OCI-M1 (cell line): ENCODE data around the gene NAA15.
"Not testable (repeated sequence)": the region's sequence is repeated elsewhere in the genome, so short reads cannot be mapped to it uniquely, and the experiment has no call there.

Source experiments
- DNase-seq: peaks from one replicate; lab custom pipeline; 2025; lab: John Stamatoyannopoulos, UW

NAA15 gene

DNA sequence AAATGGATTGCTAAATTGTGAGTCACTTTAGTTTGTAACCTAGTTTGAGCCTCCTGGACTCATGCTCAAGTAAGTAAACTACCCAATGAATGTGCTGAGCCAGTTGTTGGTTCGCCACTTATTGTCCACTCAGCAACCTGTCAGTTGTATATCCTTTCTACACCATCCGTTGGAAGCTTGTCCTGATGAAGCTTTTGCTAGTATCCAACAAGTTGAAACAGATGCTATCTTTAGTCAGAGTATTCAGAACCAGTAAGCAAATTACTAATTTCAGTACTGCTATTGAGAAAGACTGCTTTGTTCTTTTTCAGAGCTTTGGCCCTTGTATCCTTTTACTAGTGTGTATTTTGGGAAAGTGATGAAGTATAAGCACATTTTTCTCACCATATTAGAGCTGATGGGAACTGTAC lies 4.3 kb upstream of the NAA15 start:
- DNase-seq, result peak; percentile 48

DNA sequence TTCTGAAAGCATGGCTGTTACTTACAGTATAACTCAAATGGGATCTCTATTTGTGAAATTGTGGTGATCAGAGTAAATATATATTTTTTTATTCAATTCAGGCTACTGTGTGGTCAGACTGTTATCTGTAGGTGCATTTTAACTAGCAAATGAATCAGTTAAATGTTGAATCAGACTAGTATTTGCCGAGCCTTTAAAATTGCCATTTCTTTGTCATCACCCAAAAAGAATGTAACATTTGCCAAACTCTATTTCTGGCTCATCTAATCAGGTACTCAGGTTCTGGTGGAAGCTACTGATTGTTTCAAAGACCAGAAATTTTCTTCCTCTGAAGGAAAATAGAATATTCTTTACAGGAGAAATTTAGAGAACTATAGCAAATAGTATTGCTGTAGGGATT lies 1.8 kb upstream of the NAA15 start:
- peak; percentile 60 for DNase-seq

DNA sequence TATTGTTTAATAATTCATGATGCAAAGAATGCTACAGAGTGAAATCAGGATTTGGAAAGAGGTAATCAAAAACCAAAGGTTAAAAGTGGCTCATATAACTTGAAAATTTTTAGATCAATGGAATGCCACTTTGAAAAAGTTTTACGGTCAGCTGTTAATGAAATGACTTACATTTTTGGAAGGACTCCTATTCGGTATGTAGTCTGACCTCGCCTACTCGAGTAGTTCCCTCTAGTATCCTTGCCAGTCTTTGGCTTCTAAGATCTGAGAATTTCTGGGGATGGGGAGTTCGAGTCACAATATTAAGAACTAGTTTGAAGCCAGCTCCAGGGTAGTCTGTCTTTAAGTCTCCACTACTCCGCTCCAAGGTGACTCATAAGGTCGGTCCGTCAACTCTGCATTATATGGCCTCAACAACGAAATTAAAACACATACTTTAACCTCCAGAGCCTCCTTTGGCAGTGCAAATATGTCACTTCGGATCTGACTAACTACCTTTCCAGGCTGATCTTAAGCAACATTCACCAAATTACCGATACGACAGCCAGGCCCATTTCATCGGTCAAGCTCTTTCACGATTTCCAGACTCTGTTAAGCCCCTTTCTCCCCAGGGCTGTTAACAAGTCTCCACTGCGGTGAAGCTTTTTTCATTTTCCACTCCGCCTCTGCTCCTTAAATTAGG lies 733 bp upstream of the NAA15 start:
- peak; percentile 88 for DNase-seq

DNA sequence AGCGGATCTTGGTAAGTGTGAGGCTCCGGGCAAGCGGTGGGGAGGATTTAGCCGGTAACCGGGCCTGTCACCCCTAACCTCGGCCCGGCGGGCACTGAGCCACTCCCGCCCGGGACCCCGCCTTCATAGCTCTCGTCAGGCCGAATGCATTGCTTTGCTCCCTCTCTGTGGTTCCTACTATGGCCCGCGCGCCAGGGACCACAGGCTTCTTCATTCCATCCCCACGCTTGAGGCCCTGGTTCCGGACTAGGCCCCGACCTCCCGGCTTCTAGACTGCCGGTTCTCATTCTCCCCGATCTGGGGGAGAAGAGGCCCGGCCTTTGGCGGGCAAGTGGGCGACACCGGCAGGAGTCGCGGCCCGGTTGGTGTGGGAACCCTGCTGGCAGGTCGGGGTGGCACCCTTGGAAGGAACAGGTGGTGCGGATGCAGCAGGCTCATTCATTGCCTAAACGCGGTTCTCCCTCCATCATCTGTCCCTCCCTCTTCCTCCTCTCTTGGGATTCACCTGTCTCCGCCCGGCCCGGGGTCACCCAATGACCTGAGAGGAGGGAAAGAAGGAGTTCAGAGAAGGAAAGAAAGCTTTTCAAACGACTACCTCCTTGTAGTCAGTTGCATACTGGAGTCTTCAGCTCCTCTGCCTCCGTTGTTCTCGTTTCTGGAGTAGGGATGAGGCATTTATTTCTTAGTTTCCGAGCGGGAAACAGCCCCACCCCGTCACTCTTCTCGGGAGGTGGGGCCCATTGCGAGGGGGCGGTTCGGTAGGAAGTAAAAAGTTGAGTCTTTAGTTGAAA lies 711 bp downstream of the NAA15 start, which contains the start of gene NDUFC1:
Gene NDUFC1 (minus strand): TSS at position 657 of the 791 bp plus-strand sequence. CDS start 6,679 bp downstream, outside the sequence.
- peak; percentile 84 for DNase-seq

DNA sequence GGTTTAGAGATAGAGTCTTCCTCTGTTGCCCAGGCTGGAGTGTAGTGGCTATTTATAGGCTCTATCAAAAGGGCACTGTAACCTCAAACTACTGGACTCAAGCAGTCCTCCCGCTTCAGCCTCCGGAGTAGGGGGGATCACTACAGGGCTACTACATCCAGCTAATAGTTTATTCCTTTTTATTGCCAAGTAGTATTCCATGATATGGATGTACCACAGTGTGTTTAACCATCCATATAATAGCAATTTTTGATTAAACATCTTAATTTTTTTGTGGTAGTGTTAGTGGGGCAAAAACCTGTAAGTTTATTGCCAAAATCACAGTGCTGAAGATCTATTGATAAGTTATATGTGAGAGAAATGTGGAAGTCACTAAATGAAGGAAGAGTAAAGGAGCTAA lies 3.6 kb downstream of the NAA15 start:
- no peak for DNase-seq

DNA sequence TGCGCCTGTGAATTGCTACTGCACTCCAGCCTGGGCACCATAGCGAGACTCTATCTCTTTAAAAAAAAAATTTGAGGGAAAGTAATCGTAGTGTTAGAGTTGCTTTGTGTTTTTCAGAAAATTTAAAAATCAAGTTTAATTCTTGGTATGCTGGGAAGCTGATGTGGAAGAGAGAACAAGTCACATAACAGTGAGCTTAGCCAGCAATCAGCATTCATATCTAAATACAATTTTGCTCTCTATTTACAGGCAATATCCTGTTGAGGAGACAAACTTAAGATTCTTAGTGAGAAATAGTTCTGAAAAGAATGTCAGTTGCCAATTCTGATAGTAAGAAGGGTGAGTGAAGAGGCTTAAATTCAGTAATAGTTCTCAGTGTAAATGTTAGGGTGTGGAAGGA lies 10.6 kb downstream of the NAA15 start:
- no peak for DNase-seq

DNA sequence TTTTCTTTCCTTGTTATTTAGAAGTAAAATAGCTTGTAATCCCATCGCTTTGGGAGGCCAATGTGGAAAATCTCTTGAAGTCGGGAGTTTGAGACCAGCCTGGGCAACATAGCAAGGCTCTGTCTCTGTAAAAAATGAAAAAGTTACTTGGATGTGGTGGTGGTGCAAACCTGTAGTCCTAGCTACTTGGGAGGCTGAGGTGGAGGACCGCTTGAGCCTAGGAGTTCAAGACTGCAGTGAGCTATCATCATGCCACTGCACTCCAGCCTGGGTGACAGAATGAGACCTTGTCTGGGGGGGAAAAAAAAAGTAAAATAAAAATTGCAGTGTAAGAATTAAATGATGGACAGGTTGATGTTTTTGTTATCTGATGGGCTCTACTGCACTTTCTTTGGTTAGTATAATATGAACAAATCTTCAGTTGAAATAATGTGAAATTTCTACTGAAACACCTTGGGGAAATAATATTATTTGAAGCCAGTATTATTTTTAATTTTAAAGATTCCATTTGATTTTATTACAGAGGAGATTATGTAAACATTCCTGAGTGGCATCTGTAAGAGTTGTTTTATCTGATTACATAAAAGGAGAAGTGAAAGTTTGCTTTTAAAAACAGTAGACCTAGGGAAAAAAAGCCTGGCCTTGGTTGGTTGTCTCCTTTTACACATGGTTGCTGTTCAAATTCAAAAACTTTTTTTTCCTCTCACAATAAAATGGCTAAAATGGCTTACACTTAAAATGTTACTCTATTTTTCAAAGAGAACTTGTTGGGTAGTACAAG lies 11.4 kb downstream of the NAA15 start:
- peak; percentile 85 for DNase-seq

DNA sequence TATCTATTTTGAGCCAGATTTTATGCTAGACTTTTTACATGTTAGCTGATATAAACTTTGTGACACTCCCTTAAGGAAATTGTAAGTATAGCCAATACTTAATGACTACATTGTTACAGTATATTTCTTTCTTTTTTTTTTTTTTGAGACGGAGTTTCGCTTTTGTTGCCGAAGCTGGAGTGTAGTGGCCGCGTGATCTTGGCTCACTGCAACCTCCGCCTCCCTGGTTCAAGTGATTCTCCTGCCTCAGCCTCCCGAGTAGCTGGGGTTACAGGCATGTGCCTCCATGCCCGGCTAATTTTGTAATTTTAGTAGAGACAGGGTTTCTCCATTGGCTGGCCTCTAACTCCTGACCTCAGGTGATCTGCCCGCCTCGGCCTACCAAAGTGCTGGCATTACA lies 12.1 kb downstream of the NAA15 start:
- not testable (repeated sequence) for DNase-seq

DNA sequence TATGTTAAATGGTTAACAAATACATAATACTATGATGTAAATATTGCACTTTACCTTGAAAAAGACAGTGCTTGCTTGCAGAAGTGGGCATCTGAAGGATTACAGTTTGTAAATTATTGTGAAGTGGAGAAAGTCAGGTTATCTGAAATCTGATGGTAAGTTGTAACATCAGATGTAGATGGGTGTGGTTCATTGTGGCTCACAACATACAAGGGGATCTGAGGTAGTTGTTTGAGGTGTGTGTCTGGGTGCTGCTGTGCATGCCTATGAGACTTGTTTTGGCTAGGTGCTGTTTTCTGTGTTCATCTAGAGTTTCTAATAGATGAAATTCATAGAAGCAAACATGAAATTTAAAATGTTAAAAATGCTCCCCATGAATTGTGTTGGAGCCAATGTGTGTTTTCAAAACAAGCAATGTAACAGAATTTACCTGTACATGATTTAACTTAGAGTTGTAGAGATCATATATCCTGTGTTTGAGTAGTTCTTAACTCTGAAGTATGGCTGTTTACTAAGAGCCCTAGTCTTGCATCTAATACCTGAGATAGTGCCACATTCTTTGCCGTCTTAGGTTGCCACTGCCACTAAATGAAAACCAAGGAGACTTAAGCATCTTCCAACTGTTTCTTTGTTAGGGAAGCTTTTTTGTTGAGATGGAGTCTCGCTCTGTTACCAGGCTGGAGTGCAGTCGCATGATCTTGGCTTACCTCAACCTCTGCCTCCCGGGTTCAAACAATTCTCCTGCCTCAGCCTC lies 12.9 kb downstream of the NAA15 start:
- DNase-seq, result no peak

DNA sequence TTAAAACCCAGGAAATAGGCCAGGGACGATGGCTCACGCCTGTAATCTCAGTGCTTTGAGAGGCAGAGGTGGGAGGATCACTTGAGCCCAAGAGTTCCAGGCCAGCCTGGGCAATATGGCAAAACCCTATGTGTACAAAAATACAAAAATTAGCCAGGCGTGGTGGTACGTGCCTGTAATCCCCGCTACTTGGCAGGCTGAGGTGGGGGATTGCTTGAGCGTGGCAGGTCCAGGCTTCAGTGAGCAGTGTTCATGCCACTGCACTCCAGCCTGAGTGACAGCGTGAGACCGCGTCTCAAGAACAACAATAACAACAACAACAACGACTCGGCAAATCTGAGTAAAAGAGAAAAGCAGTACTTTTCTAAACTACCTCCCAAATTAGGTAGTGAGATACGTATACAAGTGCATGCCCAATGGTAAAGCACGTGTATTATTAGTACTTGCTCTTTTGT lies 13.9 kb downstream of the NAA15 start:
- peak; percentile 62 for DNase-seq

DNA sequence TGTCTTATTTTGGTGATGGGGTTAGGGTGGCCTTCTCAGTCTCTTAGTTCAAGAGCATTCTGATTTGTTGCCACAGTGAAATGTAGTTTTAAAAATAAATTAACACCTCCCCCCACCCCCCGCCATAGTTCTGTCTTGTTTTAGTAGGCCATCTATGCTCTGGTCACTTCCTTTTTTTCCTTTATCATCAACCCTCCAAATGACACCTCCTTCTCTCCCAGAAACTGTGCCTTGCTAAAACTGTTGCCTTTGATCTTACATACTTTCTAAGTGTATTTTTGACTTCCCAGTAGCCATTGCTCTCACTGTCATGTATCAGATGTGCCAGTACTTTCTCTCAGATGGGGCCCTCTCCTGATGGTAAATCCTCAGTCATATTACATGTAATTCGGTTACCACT lies 15.4 kb downstream of the NAA15 start:
- peak; percentile 94 for DNase-seq

DNA sequence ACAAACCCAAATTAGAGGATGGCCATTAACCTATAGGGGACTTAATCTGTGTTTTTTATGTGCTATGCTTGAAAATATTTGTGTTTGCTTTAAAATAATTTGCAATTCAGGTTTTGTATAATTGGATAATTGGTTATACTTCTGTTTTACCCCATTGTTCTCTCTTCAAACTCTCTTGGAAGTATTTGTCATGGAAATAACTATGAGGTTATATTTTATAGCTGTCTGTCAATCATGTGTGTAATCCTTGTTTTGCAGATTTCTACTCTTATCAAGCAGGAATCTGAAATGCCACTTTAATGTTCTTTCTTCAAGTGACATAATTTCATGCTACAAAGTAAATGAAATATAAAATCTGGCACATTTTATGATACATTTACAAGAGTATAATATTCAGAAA lies 16.3 kb downstream of the NAA15 start:
- DNase-seq, result no peak

DNA sequence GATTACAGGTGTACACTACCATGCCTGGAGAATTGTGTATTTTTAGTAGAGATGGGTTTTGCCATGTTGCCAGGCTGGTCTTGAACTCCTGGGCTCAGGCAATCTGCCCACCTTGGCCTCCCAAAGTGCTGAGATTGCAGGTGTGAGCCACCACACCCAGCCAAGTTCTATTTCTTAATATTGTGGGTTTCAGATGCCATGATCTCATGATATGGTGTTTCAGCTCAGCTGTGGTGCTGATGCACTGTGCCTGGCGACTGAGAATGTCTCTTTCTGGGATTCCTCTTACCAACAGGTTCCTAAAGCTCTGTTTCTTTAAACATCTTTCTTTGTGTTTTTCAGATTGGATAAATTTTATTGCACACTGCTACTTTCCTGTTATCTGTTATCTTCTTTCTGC lies 18.3 kb downstream of the NAA15 start:
- no peak for DNase-seq

DNA sequence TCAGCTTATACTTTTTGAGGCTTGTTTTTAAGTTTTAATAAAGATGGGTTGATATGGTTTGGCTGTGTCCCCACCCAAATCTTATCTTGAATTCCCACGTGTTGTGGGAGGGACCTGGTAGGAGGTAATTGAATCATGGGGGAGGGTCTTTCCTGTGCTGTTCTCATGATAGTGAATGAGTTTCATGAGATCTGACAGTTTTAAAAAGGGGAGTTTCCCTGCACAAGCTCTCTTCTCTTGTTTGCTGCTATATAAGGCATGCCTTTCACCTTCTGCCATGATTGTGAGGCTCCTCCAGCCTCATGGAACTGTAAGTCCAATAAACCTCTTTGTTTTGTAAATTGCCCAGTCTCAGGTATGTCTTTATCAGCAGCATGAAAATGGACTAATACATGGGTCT lies 20.8 kb downstream of the NAA15 start:
- DNase-seq, result peak; percentile 45

DNA sequence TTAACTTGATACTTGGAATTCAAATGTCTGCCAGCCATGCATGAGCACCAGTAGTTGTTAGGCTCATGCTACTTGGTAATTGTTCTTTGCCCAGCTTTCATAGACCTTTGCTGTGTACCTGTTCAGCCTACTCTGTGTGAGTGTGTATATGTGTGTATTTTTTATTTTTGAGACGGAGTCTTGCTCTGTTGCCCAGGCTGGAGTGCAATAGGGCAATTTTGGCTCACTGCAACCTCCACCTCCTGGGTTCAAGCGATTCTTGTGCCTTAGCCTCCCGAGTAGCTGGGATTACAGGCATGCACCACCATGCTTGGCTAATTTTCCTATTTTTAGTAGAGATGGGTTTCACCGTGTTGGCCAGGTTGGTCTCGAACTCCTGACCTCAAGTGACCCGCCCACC lies 21.2 kb downstream of the NAA15 start:
- not testable (repeated sequence) for DNase-seq

DNA sequence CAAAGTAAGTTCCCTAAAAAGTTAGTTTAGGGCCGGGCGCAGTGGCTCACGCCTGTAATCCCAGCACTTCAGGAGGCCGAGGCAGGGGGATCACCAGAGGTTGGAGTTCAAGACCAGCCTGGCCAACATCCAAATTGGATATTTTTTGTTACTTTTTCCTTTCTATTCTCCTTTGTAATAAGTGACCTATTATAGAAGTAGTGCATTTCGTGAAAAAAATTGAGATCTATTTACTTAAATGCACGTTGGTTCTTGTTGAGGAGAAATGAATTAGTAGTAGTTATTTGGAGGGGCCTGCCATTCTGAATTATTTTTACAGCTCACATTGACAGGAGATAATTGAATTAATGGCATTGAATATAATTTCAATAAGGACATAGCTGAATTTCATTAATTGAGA lies 23.3 kb downstream of the NAA15 start:
- DNase-seq, result no peak

DNA sequence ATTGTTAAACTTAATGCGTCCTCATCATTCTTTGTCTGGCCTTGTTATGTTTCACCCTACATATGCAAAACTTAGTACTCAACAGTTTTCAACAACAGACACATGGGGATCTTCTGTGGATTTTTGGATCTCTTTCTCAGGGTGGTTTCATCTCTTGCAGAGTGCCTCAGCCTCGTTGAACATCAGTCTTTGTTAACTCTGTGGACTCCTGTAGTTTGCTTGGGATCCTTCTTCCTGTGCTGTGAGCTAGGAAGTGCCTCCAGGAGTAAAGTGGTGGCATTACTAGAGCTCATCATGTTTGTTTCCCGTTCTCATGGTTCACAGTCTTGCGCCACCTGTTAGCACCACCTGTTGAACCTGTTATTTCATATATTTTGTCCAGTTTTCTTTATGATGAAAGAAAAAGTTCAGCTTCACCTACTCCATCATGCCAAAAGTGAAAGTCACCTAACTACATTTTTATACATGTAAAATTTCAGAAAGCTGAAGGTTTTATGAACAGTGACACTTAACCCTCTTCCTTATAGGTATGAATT lies 28.4 kb downstream of the NAA15 start:
- DNase-seq, result no peak

DNA sequence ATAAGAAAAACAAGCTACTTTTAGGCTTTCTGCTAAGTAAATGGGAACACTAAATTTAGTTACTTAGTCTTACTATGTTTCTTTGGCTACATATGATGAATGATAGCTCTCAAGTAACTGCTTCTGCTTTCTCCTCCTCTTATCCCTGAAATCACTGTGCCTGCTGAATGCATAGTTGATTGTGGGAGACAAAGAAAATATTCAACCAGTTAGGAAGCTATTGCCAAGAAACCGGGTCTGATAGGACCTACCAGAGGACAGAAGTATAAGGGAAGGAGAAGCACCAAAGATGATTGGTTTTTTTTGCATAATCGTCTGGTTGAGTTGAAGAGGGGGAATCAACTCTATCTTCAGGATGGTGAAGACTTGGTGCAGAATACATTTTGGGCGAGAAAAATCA lies 29.0 kb downstream of the NAA15 start:
- DNase-seq, result peak; percentile 60

DNA sequence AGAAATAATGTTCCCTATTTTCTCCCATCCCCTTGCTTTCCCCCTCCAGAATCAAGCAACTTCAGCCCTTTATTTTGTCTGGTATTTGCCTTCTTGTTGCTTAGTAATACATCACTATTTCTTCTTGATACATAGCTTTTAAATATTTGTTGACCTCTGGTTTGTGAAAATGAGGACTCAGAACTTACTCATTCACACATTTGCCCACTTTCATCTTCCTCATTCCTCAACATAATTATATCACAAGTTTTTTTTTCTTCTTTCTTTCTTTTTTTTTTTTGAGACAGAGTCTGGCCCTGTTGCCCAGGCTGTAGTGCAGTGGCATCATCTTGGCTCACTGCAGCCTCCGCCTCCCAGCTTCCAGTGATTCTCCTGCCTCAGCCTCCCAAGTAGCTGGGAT lies 29.9 kb downstream of the NAA15 start:
- DNase-seq, result no peak

DNA sequence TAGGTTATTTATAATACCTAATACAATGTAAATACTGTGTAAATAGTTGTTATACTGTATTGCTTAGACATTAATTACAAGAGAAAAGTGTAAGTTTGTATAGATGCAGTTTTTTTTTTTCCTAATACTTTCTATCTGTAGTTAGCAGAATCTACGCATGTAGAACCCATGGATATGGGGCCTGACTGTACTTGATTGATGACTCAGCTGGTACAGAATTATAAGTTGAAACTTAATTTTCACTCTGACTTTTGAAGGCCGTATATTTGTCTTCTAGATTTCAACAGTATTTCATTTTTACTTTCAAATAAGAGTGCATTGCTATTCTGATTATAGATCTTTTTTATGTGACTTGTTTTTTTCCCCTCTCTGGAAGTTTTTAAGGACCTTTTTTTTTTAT lies 31.7 kb downstream of the NAA15 start:
- no peak for DNase-seq

DNA sequence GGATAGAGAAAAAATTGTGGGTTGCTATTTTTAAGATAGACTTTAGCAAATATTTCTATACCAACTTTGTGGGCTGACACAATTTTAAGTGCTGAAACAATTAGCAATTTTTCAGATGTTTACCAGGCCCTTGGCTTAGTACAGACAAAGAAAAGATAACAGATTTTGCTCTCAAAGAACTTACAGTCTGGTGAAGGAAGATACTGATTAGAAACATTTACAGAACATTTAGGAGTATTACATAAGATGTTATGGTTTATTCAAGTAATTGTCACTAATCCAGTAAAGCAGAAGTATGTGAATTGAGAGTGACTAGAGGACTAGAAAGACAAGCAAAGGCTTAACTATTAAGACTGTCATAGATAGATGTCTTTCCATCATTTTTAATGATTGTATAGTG lies 36.3 kb downstream of the NAA15 start:
- DNase-seq, result peak; percentile 93

DNA sequence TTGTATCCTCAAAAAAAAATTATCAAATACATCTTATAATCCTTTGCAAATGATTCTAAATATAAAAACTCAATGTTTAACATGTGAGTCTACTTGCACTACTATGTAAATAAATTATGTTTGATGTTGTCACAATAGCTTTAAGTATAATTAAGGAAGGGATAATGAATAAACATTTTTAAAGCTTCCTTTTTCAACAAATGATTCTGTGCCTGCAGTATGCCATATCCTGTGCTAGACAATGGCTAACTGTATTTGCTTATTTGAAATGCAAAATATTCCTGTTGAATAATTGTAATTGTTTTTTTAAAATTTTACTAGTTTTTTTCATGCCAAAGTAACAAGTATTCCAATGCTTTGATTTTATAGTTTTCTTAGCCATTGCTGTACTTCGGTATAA lies 60.0 kb downstream of the NAA15 start:
- no peak for DNase-seq
